Neural cell (in vitro differentiated cells): Measurements from ENCODE around the gene RAI14. TPM values are rescaled to one million over a fixed set of nuclear protein-coding genes. Genes with fewer than 3 reads are reported as not detected.
A peak's percentile ranks its signal among the peaks of the same experiment; 100 is the strongest.

Source experiments
- H2AFZ ChIP-seq: fragments of 200-600, 300-800 bp; sonication (generic), shearing (Covaris generic); 2 replicates; pipeline ENCODE4 v1.6.0; 2014; ENCODE audit warnings: low read depth, mild to moderate bottlenecking, antibody characterized with exemption, low read length, moderate library complexity
- H3F3A ChIP-seq: fragments of 200-600 bp; shearing (Covaris generic); 2 replicates; pipeline ENCODE4 v1.6.1; 2016; ENCODE audit warnings: mild to moderate bottlenecking, moderate library complexity, mixed read lengths, antibody characterized with exemption, low read length; ENCODE audit not compliant: insufficient read depth, poor library complexity, severe bottlenecking
- H3K27ac ChIP-seq: fragments of 200-600, 300-800 bp; sonication (generic), shearing (Covaris generic); 2 replicates; pipeline ENCODE4 v1.5.1; 2014; ENCODE audit warnings: mild to moderate bottlenecking, low read length, moderate library complexity
- H3K27me3 ChIP-seq: fragments of 300-800, 200-600 bp; sonication (generic), shearing (Covaris generic); 2 replicates; pipeline ENCODE4 v1.6.0; 2014; ENCODE audit warnings: mild to moderate bottlenecking, low read depth, low read length, moderate library complexity; ENCODE audit not compliant: insufficient read depth
- H3K36me3 ChIP-seq: fragments of 300-800, 200-600 bp; sonication (generic), shearing (Covaris generic); 2 replicates; pipeline ENCODE4 v1.5.1; 2014; ENCODE audit warnings: mild to moderate bottlenecking, antibody characterized with exemption, low read length, moderate library complexity; ENCODE audit not compliant: insufficient read depth
- H3K4me2 ChIP-seq: fragments of 300-800, 200-600 bp; sonication (generic), shearing (Covaris generic); 2 replicates; pipeline ENCODE4 v1.6.0; 2014; ENCODE audit warnings: mild to moderate bottlenecking, low read length
- H3K4me3 ChIP-seq: fragments of 300-800, 200-600 bp; sonication (generic), shearing (Covaris generic); 2 replicates; pipeline ENCODE4 v1.5.1; 2014; ENCODE audit warnings: mild to moderate bottlenecking, low read length, moderate library complexity
- H3K79me2 ChIP-seq: fragments of 200-600 bp; shearing (Covaris generic); replicated peaks from 2 replicates; pipeline ENCODE4 v1.6.0; 2014; ENCODE audit warnings: mild to moderate bottlenecking, low read length, moderate library complexity; ENCODE audit not compliant: insufficient read depth
- H3K9ac ChIP-seq: fragments of 300-800, 200-600 bp; sonication (generic), shearing (Covaris generic); 2 replicates; pipeline ENCODE4 v1.6.1; 2016; ENCODE audit warnings: mild to moderate bottlenecking, low read length, mixed read lengths
- H3K9me2 ChIP-seq: fragments of 200-600 bp; shearing (Covaris generic); 2 replicates; pipeline ENCODE4 v1.6.1; 2016; ENCODE audit warnings: mild to moderate bottlenecking, low read length, mixed read lengths; ENCODE audit not compliant: insufficient read depth
- H3K9me3 ChIP-seq: fragments of 200-600, 300-800 bp; sonication (generic), shearing (Covaris generic); 2 replicates; pipeline ENCODE4 v1.6.1; 2016; ENCODE audit warnings: mild to moderate bottlenecking, mixed run types, low read length, moderate library complexity, mixed read lengths
- H4K20me1 ChIP-seq: fragments of 200-600 bp; shearing (Covaris generic); 2 replicates; pipeline ENCODE4 v1.6.1; 2016; ENCODE audit warnings: mild to moderate bottlenecking, mixed run types; ENCODE audit not compliant: insufficient read depth
- EP300 ChIP-seq: fragments of 450-650 bp; conservative IDR thresholded peaks from 2 replicates; pipeline ENCODE4 v1.6.1; 2014; ENCODE audit warnings: antibody characterized with exemption, mild to moderate bottlenecking, moderate library complexity; ENCODE audit not compliant: poor library complexity, severe bottlenecking
- EZH2 ChIP-seq: fragments of 200-600, 300-800 bp; shearing (Covaris generic), sonication (generic); IDR thresholded peaks from 2 replicates; pipeline ENCODE4 v1.6.1; 2014; ENCODE audit warnings: antibody characterized with exemption, low read length, borderline replicate concordance, mild to moderate bottlenecking; ENCODE audit not compliant: insufficient read depth, poor library complexity, severe bottlenecking
- MXI1 ChIP-seq: fragments of 450-650 bp; conservative IDR thresholded peaks from 2 replicates; pipeline ENCODE4 v1.6.1; 2014; ENCODE audit warnings: antibody characterized with exemption, mild to moderate bottlenecking; ENCODE audit not compliant: poor library complexity, severe bottlenecking
- POLR2AphosphoS5 ChIP-seq: IDR thresholded peaks from 2 replicates; pipeline ENCODE4 v1.6.1; 2012
- RAD21 ChIP-seq: fragments of 450-650 bp; conservative IDR thresholded peaks from 2 replicates; pipeline ENCODE4 v1.6.1; 2014; ENCODE audit warnings: antibody characterized with exemption, mild to moderate bottlenecking, moderate library complexity
- SMC3 ChIP-seq: fragments of 450-650 bp; conservative IDR thresholded peaks from 2 replicates; pipeline ENCODE4 v1.6.1; 2014; ENCODE audit warnings: antibody characterized with exemption, mild to moderate bottlenecking, moderate library complexity; ENCODE audit not compliant: poor library complexity
- TAF1 ChIP-seq: IDR thresholded peaks from 2 replicates; pipeline ENCODE4 v1.6.1; 2012; ENCODE audit warnings: low read depth
- polyA plus RNA-seq: library from polyadenylated mRNA; depleted of rRNA; stranded (reverse); fragments of >200 nt; gene quantifications from 2 replicates; pipeline ENCODE4 v1.2.3, GENCODE V29; 2014
- TF ChIP-seq, protein P1 (sequence below): IDR thresholded peaks from 2 replicates; pipeline ENCODE4 v1.6.1; 2012; ENCODE audit warnings: borderline replicate concordance
- TF ChIP-seq, protein P2 (sequence below): fragments of 450-650 bp; IDR thresholded peaks from 2 replicates; pipeline ENCODE4 v1.5.1; 2014; ENCODE audit warnings: antibody characterized with exemption, mild to moderate bottlenecking, moderate library complexity; ENCODE audit not compliant: poor library complexity, severe bottlenecking

The RAI14 gene
- polyA plus RNA-seq, 1 donor from 2014 or later: 7.8 TPM

DNA sequence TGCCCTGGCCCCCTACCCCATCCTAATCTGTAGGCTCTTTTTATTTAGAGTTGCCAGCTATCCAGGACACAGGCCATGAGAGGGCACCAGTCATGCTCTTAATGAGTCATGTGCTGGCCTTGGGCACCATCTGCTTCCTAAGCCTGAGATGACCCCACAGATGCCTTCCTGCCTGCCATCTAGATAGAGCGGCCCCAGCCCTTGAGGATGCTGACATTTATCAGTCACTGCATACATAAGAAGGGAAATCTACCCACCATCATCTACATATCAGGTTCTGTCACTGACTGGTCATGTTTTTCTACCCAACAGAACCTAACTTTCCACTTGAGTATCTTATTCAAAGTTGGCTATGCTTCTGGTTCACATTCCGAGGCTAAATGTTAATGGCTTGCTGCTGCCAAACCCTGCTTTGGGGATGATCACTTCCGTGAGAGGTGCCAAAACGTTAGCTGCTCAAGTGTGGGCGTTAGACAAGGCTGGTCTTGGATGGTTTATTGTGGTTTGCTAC is 132.9 kb downstream of the RAI14 start:
- H3K79me2 ChIP-seq: no peaks in the 10 kb centered on the region
- H3K4me3 ChIP-seq: no peak overlapping the region
- H3K27ac ChIP-seq: no peak overlapping the region
- H3K36me3 ChIP-seq: no peaks in the 10 kb centered on the region
- H2AFZ ChIP-seq: no peak overlapping the region
- H3K9ac ChIP-seq: no peak overlapping the region
- no peaks in the 10 kb centered on the region for H3F3A ChIP-seq
- H3K4me2 ChIP-seq: no peak overlapping the region
- H3K9me3 ChIP-seq: no peaks in the 10 kb centered on the region
- no peaks in the 10 kb centered on the region for H3K27me3 ChIP-seq
- no peak for TF ChIP-seq SMC3
- no peak for TF ChIP-seq EZH2
- no peak for TF ChIP-seq TAF1
- TF ChIP-seq, protein P1, sequence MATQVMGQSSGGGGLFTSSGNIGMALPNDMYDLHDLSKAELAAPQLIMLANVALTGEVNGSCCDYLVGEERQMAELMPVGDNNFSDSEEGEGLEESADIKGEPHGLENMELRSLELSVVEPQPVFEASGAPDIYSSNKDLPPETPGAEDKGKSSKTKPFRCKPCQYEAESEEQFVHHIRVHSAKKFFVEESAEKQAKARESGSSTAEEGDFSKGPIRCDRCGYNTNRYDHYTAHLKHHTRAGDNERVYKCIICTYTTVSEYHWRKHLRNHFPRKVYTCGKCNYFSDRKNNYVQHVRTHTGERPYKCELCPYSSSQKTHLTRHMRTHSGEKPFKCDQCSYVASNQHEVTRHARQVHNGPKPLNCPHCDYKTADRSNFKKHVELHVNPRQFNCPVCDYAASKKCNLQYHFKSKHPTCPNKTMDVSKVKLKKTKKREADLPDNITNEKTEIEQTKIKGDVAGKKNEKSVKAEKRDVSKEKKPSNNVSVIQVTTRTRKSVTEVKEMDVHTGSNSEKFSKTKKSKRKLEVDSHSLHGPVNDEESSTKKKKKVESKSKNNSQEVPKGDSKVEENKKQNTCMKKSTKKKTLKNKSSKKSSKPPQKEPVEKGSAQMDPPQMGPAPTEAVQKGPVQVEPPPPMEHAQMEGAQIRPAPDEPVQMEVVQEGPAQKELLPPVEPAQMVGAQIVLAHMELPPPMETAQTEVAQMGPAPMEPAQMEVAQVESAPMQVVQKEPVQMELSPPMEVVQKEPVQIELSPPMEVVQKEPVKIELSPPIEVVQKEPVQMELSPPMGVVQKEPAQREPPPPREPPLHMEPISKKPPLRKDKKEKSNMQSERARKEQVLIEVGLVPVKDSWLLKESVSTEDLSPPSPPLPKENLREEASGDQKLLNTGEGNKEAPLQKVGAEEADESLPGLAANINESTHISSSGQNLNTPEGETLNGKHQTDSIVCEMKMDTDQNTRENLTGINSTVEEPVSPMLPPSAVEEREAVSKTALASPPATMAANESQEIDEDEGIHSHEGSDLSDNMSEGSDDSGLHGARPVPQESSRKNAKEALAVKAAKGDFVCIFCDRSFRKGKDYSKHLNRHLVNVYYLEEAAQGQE: no peak
- TF ChIP-seq EP300: no peak
- TF ChIP-seq RAD21: no peak
- no peak for TF ChIP-seq MXI1
- TF ChIP-seq, protein P2, sequence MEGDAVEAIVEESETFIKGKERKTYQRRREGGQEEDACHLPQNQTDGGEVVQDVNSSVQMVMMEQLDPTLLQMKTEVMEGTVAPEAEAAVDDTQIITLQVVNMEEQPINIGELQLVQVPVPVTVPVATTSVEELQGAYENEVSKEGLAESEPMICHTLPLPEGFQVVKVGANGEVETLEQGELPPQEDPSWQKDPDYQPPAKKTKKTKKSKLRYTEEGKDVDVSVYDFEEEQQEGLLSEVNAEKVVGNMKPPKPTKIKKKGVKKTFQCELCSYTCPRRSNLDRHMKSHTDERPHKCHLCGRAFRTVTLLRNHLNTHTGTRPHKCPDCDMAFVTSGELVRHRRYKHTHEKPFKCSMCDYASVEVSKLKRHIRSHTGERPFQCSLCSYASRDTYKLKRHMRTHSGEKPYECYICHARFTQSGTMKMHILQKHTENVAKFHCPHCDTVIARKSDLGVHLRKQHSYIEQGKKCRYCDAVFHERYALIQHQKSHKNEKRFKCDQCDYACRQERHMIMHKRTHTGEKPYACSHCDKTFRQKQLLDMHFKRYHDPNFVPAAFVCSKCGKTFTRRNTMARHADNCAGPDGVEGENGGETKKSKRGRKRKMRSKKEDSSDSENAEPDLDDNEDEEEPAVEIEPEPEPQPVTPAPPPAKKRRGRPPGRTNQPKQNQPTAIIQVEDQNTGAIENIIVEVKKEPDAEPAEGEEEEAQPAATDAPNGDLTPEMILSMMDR: no peak
- TF ChIP-seq POLR2AphosphoS5: no peak
- H4K20me1 ChIP-seq: no peaks in the 10 kb centered on the region
- H3K9me2 ChIP-seq: no peaks in the 10 kb centered on the region

DNA sequence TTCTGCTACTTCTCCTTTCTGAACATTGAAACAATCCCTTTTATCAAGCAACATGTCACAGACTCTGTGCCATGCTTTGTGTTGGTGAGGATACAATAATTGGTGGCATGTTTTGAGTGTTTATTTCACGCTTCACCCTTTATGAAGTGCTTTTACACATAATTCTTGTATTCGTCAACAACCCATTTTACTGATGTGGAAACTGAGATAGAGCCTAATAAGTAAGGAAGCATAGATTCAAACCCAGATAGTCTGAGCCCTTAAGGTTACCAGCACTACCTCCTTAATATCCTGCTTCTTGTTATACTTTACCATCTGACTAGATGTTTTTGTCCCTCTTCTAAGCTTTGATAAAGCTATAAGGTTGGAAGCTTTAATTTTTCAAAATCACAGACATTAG is 133.5 kb downstream of the RAI14 start:
- no peaks in the 10 kb centered on the region for H3K9me2 ChIP-seq
- H3K27ac ChIP-seq: peak overlapping the region; percentile 59
- H3K9ac ChIP-seq: no peak overlapping the region
- H3K36me3 ChIP-seq: no peaks in the 10 kb centered on the region
- no peaks in the 10 kb centered on the region for H3K27me3 ChIP-seq
- no peaks in the 10 kb centered on the region for H3K9me3 ChIP-seq
- H2AFZ ChIP-seq: no peak overlapping the region
- no peak overlapping the region for H3K4me2 ChIP-seq
- no peaks in the 10 kb centered on the region for H4K20me1 ChIP-seq
- H3F3A ChIP-seq: no peaks in the 10 kb centered on the region
- no peak overlapping the region for H3K4me3 ChIP-seq
- H3K79me2 ChIP-seq: no peaks in the 10 kb centered on the region
- TF ChIP-seq EP300 (no peak), EZH2 (no peak), TAF1 (no peak), SMC3 (no peak), RAD21 (no peak), POLR2AphosphoS5 (no peak), MXI1 (no peak)
- TF ChIP-seq, protein P1: no peak
- TF ChIP-seq, protein P2: no peak
